GM18499 (cell line): ENCODE measurements around the gene MPV17.
"Not testable (repeated sequence)": the region's sequence is repeated elsewhere in the genome, so short reads cannot be mapped to it uniquely, and the experiment has no call there.

Experiments used
- ATAC-seq: cut with Tn5 transposase; IDR thresholded peaks from one replicate; pipeline ENCODE4 v1.9.1; 2021; ENCODE audit warnings: moderate number of reproducible peaks; ENCODE audit not compliant: insufficient read depth, unreplicated experiment

Gene MPV17

GRCh38 chr2:27303093-27304025, 19.5 kb downstream of the MPV17 start:
- ATAC-seq: no peak

DNA sequence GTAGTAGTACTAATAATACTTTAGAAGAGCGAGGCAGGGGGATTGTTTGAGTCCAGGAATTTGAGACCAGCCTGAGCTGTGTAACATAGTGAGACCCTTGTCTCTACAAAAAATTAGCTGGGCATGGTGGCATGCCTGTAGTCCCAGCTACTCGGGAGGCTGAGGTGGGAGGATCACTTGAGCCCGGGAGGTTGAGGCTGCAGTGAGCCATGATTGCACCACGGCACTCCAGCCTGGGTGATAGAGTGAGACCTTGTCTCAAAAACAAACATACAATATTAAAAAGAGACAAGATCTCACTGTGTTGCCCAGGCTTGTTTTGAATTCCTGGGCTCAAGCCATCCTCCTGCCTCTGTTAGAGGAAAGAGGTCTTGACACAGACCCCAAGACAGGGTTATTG, 22.3 kb downstream of the MPV17 start:
- not testable (repeated sequence) for ATAC-seq

DNA sequence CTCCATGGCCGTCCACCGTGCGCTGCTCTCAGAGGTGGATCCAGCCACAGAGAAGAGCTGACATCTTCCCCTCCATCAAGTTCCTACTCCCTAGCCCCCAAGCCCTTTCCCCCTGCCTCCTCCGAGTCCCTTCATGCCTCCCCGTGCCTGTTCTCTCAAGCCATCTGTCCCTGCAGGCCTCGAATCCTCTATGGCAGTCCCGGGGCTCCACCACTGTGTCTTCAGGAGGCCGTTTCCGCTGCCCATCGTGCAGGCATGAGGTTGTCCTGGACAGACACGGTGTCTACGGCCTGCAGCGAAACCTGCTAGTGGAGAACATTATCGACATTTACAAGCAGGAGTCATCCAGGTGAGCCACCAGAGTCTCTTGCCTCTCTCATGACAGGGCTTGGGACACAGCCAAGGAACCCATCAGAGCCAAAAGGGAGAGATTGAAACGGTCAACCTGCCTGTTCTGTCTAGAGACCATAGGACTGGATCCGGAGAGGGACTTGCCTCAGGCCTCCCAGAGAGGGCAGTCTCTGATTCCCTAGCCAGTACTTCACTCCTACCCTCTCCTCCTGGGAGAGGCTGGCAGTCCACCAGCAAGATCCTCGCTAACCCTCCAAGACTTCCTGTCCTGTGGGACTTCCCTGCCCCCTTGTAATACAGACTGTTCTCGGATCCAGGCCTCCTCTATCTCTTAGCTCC, 24.4 kb downstream of the MPV17 start:
- ATAC-seq: no peak

DNA sequence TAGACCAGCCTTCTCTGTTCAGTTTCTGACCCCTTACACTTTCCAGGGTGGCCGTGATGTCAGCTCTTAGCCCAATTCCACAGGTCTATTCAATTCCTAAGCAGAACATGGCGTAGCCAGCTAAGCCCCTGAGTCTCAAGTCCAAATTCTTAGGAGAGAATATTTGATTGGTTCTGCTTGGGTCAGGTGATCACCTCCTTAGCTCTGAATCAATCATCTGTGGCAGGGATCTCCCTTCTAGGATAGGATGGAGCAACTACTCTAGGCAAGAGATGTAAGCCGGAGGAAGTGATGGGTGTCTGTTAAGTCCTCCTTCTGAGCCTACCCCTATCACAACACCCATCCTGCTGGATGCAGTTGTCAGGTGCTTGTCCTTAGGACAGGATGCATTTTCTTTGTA, 25.7 kb downstream of the MPV17 start:
- no peak for ATAC-seq

DNA sequence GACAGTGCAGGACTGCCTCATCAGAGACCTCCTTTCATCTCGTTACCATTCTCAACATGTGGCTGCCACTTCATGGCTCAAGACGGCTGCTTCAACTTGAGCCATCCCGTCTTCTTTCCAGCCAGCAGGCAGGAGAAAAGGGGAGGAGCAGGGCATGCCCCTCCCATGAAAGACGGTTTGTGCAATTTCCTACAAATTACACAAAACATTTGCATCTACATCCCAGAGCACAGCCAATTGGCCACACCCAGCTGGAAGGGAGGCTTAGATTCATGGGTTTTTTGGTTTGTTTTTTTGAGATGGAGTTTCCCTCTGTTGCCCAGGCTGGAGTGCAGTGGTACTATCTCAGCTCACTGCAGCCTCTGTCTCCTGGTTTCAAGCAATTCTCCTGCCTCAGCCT, 26.4 kb downstream of the MPV17 start:
- no peak for ATAC-seq

- no peak for ATAC-seq
Measured at GRCh38 chr2:27294928-27295327, 28.0 kb downstream of the MPV17 start.

DNA sequence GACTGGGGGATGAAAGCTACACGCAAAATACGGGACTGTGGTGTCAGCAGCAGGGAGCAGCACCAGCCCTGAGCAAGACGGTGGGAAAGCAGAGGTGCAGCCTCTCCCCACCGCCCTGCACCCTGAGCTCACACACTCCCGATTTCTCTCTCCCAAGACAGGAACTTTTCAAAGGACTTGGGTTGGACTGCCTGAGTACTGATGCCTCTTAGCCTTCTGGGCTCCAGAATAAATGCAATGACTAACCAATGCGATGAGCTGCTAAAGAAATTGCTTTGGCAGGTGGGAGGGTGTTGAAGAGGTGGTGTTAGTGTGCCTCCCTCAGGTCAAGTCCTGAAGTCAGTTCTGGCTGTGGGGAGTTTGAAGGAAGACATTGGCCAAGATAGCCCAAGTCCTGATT, 31.0 kb downstream of the MPV17 start:
- ATAC-seq: no peak

DNA sequence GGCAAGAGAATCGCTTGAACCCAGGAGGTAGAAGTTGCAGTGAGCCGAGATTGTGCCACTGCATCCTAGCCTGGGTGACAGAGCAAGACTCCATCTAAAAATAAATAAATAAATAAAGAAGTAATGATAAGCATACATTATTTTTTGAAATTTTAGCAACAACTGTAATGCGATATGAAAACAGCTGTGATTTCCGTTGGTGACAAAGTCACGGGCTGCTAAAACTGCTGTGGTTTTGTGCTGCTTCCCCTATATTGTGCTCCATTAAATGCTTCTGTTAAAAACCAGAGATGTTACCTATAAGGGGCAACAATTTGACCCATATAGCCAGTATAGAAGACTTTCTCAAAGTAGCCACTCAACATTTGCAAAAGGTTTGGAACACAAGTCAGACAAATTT, 32.3 kb downstream of the MPV17 start:
- no peak for ATAC-seq

DNA sequence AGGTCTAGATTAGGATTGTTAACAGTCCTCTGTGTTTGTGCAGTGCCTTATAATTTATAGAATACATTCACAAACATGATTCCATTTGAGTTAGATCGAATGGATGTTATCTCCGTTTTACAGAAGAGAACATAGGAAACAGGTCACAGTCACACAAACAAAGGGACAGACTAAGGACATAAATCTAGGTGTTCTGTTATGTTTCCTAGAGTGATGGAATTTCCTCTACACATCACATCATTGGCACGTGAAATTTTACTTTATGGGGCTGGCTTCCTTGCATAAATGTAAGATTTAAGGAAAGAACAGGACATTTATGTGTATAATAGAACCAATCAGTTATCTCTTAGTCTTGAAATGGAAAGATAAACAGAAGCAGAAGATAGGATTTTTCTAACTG, 34.3 kb downstream of the MPV17 start:
- no peak for ATAC-seq

DNA sequence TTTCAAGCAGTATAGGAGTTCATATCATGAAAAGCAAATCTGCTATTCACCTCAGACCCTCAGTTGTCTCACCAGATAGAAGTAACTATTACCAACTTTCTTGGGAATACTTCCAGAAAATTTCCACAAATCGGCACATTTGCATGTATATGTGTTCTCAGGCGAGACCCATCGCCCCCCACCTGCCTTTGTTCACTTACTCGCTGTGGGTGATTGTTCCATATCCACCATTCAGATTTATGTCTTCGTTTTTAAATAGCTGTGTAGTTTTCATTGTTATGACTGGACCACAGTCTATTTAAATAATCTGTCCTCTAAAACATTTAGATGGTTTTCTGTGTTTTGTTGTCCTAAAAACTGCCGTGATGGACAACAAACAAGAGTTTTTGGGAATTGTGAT, 37.4 kb downstream of the MPV17 start:
- no peak for ATAC-seq

DNA sequence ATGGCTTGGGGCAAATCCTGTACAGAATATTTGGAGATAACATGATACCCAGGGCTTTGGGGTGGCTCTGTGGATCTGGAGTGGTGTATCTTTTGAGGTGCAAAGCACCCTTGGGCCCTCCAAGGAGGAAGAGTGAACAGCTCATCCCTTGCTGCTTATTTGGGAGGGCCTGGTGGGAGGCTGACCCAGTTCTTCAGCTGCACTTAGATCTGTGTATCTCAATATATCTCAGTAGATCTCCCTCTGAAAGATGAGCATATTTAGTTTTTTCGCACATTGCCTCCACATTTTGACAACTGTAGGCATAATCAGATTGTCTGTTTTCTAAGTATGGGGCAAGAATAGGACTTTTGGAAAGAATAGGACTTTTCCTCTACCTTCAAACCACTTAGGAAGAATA, 37.9 kb downstream of the MPV17 start:
- ATAC-seq: no peak

GRCh38 chr2:27282892-27283291, 40.0 kb downstream of the MPV17 start:
- ATAC-seq: no peak

GRCh38 chr2:27281855-27282559, 40.9 kb downstream of the MPV17 start, which contains the start of gene TRIM54:
TRIM54 (plus strand) TSS chr2:27282429; CDS start chr2:27282732, 303 bp downstream.
- ATAC-seq: no peak

- ATAC-seq: no peak
Measured at GRCh38 chr2:27281442-27281841, 41.5 kb downstream of the MPV17 start.

GRCh38 chr2:27280826-27281225, 42.1 kb downstream of the MPV17 start:
- no peak for ATAC-seq

DNA sequence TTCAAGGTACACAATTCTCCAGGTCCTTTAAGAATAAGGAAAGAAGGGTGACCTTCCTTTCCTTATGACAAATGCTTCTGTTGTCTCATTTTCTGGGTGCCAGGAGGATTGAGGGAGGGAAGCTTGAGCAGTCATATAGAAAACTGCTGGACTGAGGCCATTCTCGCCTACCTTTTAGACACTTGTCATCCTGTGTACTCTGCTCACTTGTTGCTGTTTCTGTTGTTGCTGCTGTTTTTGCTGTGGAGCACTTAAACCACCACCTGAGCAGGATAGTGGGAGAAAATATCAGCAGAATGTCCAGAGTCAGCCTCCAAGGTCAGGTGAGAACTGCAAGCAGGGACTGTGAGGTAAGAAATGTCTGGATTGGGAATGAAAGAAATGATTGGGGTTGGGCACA, 44.9 kb downstream of the MPV17 start:
- ATAC-seq: no peak

- no peak for ATAC-seq
Measured at GRCh38 chr2:27275211-27276150, 47.4 kb downstream of the MPV17 start, which contains the start of gene DNAJC5G. DNAJC5G (plus strand) TSS chr2:27275433; CDS start chr2:27276729, 1,296 bp downstream.

DNA sequence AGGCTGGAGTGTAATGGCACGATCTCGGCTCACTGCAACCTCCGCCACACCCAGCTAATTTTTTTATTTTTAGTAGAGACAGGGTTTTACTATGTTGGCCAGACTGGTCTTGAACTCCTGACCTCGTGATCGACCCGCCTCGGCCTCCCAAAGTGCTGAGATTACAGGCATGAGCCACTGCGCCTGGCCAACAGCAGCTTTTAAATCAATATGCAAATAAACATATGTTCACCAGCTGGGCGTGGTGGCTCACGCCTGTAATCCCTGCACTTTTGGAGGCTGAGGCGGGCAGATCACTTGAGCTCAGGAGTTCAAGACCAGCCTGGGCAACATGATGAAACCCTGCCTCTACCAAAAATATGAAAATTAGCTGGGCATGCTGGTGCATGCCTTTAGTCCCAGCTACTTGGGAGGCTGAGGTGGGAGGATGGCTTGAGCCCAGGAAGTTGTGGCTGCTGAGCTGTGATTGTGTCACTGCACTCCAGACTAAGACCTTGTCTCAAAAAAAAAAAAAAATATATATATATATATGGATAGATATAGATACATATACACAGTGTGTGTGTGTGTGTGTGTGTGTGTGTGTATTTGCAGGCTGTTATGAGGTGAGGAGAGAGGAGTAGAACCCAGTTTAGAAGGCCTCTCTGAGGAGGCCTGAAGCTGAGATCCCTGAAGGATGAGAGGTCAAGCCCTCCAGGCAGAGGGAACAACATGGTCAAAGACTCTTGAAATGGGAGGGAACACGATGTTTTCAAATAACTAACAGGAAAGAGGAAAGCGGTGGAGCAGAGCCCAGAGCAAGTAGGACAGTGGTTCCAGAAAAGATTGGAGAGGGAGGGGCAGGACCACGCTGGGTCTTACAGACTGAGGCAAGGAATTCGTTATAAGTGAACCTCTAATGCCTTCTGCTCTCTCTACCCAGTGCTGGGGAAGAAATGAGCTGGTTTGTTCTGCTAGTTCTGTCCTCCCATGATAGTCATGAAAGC, 50.1 kb downstream of the MPV17 start:
- ATAC-seq: not testable (repeated sequence)
